Bronchial epithelial cell (primary cell): ENCODE data around the gene GPC5. TPM values are rescaled to one million over a fixed set of nuclear protein-coding genes. Genes with fewer than 3 reads are reported as not detected.

Source experiments
- DNase-seq: peaks from one replicate; pipeline ENCODE4 v3.0.0-alpha.2; 2010; ENCODE audit warnings: low read depth
- FAIRE-seq: peaks from 2 replicates; lab custom pipeline; 2011; peaks lifted over from hg19 to GRCh38; lab: Jason Lieb, UNC
- H3K27me3 ChIP-seq: 2 replicates; pipeline ENCODE4 v1.5.1; 2011; ENCODE audit warnings: low read length; ENCODE audit not compliant: control insufficient read depth, insufficient read depth
- H3K36me3 ChIP-seq: 2 replicates; pipeline ENCODE4 v1.5.1; 2011; ENCODE audit warnings: low read length; ENCODE audit not compliant: control insufficient read depth, insufficient read depth
- H3K4me3 ChIP-seq: 2 replicates; pipeline ENCODE4 v1.5.1; 2011; ENCODE audit warnings: mild to moderate bottlenecking, low read depth, low read length, control low read depth
- CTCF ChIP-seq: IDR thresholded peaks from 2 replicates; pipeline ENCODE4 v1.5.1; 2011; ENCODE audit warnings: mild to moderate bottlenecking, moderate library complexity, low read length, control low read depth, inconsistent platforms; ENCODE audit not compliant: insufficient read depth, severe bottlenecking
- total RNA-seq: library from RNA; depleted of rRNA; stranded (reverse); fragments of >200 nt; gene quantifications from 2 replicates; pipeline ENCODE4 v1.2.1, GENCODE V29; 2014

The GPC5 gene
- total RNA-seq, 1 donor from 2014 or later = 1.8 TPM

DNA sequence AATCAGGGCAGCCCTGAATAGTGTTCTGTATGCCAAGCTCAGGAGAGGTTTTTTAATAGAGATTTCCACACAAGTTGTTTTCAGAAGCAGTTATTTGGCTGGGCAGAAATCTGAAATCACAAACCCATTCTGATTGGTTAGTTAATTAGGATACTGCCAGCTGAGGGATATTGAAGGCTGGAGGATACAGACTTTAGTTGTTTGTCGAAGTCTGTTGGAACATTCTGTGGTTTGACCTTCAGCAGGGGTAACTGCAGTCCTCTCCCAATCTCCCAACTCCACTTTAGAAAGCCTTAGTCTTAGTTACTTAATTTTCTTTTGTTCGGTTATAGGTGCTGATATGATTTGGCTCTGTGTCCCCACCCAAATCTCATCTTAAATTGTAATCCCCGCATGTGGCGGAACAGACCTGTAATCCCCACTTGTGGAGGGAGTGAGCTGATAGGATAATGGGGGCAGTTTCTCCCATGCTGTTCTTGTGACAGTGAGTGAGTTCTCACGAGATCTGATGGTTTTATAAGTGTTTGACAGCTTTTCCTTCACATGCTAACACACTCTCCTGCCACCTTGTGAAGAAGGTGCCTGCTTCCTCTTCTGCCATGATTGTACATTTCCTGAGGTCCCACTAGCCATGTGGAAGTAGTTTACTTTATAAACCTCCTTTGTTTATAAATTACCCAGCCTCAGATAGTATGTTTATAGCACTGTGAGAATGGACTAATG, 169.2 kb downstream of the GPC5 start:
- no peak for TF ChIP-seq CTCF
- no peak for FAIRE-seq
- Histone ChIP-seq H3K4me3 (no peak overlapping the region), H3K36me3 (no peaks in the 10 kb centered on the region), H3K27me3 (no peaks in the 10 kb centered on the region)
- no peak for DNase-seq

DNA sequence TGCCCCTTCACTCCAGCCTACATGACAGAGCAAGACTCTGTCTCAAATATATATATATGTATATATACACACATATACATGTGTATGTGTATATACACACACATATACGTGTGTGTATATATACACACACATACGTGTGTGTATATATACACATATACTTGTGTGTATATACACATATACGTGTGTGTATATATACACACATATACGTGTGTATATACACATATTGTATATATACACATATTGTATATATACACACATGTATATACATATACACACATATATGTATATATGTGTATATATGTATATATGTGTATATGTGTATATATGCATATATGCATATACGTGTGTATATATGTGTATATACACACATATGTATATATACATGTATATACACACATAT, 173.3 kb downstream of the GPC5 start:
- no peak for TF ChIP-seq CTCF
- no peak overlapping the region for H3K4me3 ChIP-seq
- no peaks in the 10 kb centered on the region for H3K27me3 ChIP-seq
- FAIRE-seq = no peak
- no peaks in the 10 kb centered on the region for H3K36me3 ChIP-seq
- no peak for DNase-seq

DNA sequence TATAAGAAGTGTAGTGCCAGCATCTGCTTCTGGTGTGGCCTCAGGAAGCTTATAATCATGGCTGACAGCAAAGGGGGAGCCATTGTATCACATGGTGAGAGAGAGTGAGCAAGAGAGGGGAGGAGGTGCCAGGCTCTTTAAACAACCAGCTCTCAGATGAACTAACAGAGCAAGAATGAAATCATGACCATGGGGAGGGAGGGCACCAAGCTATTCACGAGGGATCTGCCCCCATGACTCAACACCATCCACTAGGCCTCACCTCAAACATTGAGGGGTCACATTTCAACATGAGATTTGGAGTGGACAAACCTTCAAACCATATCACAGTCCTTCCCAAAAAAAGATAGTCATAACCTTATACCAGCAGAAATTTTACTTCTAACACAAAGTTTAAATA, 174.0 kb downstream of the GPC5 start:
- TF ChIP-seq CTCF = no peak
- no peak overlapping the region for H3K4me3 ChIP-seq
- DNase-seq (no peak), FAIRE-seq (no peak)
- no peaks in the 10 kb centered on the region for H3K36me3 ChIP-seq
- H3K27me3 ChIP-seq = no peaks in the 10 kb centered on the region

- DNase-seq (peak; percentile 2), FAIRE-seq (no peak)
- Histone ChIP-seq H3K4me3 (no peak overlapping the region), H3K27me3 (no peaks in the 10 kb centered on the region), H3K36me3 (no peaks in the 10 kb centered on the region)
- TF ChIP-seq CTCF = no peak
Observed at GRCh38 chr13:91572944-91573598, 174.7 kb downstream of the GPC5 start.

DNA sequence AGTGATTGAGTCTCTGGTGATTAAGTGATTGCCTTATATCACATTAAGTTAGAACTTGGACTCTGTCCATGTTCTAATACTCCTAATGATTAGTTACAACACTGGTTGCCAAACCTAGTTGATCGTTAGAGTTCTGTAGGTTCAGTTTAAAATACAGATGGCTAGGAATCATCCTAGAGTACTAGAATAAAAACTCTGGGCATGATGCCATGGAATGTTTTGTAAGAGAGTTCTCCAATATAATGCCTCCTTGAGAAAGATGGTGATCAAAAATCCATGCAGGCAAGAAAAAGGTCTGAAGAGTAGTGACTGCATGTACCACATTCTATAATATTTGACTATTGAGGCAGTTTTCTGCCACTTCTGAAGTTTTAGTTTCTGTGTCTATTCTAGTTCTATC, 176.3 kb downstream of the GPC5 start:
- DNase-seq = no peak
- no peak overlapping the region for H3K4me3 ChIP-seq
- H3K27me3 ChIP-seq = no peaks in the 10 kb centered on the region
- TF ChIP-seq CTCF = no peak
- H3K36me3 ChIP-seq = no peaks in the 10 kb centered on the region
- FAIRE-seq = no peak
